ENCODE results near the gene CNBP. TPM values are rescaled to one million over a fixed set of nuclear protein-coding genes. Genes with fewer than 3 reads are reported as not detected.

CNBP gene
- total and polyA plus RNA-seq, 2 of the 13 experiments (the other 11 are each of a cell fraction or from before 2014, with no cell fraction given), result 282 to 354 TPM

DNA sequence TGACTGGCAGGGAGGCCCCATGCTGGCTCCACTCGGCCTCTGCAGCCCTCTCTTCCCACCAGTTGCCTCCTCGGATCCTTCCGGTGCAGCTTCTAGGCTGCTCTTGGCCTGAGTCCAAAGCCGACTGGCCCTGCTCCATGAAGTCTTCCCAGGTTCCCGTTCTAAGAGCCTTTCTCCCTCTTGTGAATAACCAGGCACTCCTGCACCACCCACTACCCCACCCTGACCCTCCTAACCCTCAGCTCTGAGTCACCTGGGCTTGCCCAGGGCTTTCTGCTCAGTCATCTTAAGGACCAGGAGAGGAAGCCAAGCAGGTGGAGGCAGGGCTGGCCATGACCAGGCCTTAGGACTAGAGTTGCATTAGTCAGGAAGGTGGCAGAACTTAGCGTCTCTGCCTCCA is 28.1 kb upstream of the CNBP start (continued):
- TF ChIP-seq, protein P1, sequence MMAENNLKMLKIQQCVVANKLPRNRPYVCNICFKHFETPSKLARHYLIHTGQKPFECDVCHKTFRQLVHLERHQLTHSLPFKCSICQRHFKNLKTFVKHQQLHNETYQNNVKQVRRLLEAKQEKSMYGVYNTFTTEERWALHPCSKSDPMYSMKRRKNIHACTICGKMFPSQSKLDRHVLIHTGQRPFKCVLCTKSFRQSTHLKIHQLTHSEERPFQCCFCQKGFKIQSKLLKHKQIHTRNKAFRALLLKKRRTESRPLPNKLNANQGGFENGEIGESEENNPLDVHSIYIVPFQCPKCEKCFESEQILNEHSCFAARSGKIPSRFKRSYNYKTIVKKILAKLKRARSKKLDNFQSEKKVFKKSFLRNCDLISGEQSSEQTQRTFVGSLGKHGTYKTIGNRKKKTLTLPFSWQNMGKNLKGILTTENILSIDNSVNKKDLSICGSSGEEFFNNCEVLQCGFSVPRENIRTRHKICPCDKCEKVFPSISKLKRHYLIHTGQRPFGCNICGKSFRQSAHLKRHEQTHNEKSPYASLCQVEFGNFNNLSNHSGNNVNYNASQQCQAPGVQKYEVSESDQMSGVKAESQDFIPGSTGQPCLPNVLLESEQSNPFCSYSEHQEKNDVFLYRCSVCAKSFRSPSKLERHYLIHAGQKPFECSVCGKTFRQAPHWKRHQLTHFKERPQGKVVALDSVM (CRISPR knock-in tag; IDR thresholded peaks at IDR 0.05), result peak; percentile 45; the same call in 1 of the 2 replicates
- TF ChIP-seq ZSCAN22 (CRISPR knock-in tag; IDR thresholded peaks at IDR 0.05), result no peak
- peak; percentile 68; the same call in 1 of the 2 replicates for TF ChIP-seq ETV5 (CRISPR knock-in tag; IDR thresholded peaks at IDR 0.05; ENCODE audit: borderline replicate concordance)
- no peak for TF ChIP-seq SMARCC2 (IDR thresholded peaks at IDR 0.05)
- peak; percentile 18; the same call in 1 of the 2 replicates for TF ChIP-seq NFKB2 (CRISPR knock-in tag; IDR thresholded peaks at IDR 0.05; ENCODE audit: borderline replicate concordance)
- peak; percentile 68 for TF ChIP-seq FOSL2 (CRISPR knock-in tag; IDR thresholded peaks at IDR 0.05)
- TF ChIP-seq ZNF382 (CRISPR knock-in tag; IDR thresholded peaks at IDR 0.05; ENCODE audit: borderline replicate concordance), result no peak
- no peak for TF ChIP-seq DNMT1 (CRISPR knock-in tag; IDR thresholded peaks at IDR 0.05)
- 0 out of 2 replicates have a peak, but pooled peaks have one; percentile 25 for TF ChIP-seq NFIC (IDR thresholded peaks at IDR 0.05; ENCODE audit: low read length)
- TF ChIP-seq ZNF326 (CRISPR knock-in tag; IDR thresholded peaks at IDR 0.05; ENCODE audit: borderline replicate concordance), result no peak
- TF ChIP-seq, protein P2, sequence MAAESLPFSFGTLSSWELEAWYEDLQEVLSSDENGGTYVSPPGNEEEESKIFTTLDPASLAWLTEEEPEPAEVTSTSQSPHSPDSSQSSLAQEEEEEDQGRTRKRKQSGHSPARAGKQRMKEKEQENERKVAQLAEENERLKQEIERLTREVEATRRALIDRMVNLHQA (CRISPR knock-in tag; IDR thresholded peaks at IDR 0.05), result no peak
- no peak for TF ChIP-seq ZNF605 (CRISPR knock-in tag; IDR thresholded peaks at IDR 0.05)
- TF ChIP-seq MBD4 (IDR thresholded peaks at IDR 0.05; ENCODE audit: borderline replicate concordance, low read length), result no peak
- TF ChIP-seq JUNB (CRISPR knock-in tag; IDR thresholded peaks at IDR 0.05; ENCODE audit: borderline replicate concordance), result no peak
- no peak for TF ChIP-seq FOXO1 (CRISPR knock-in tag; IDR thresholded peaks at IDR 0.05)

Data from HepG2 (cell line).